SK-N-MC (cell line): ENCODE measurements around the gene PPM1B.
A peak's percentile ranks its signal among the peaks of the same experiment; 100 is the strongest.

Experiments used
- DNase-seq: peaks from one replicate; pipeline ENCODE4 v3.0.0-alpha.2; 2011; ENCODE audit warnings: low read depth, low spot score
- H3K27ac ChIP-seq: fragments of 200-600 bp; sonication (generic); 2 replicates; pipeline ENCODE4 v1.5.1; 2016; ENCODE audit warnings: mixed run types
- H3K36me3 ChIP-seq: fragments of 200-600 bp; sonication (generic); 2 replicates; pipeline ENCODE4 v1.6.1; 2017; ENCODE audit warnings: antibody characterized with exemption, low read length, mixed read lengths; ENCODE audit not compliant: insufficient read depth
- H3K4me3 ChIP-seq: fragments of 200-600 bp; sonication (generic); 2 replicates; pipeline ENCODE4 v1.5.1; 2016
- H3K9ac ChIP-seq: fragments of 200-600 bp; sonication (generic); 2 replicates; pipeline ENCODE4 v1.8.0; 2017; ENCODE audit warnings: mixed run types, mixed read lengths; ENCODE audit not compliant: insufficient read length
- H3K9me3 ChIP-seq: fragments of 200-600 bp; sonication (generic); 2 replicates; pipeline ENCODE4 v1.6.1; 2017; ENCODE audit warnings: low read depth, mild to moderate bottlenecking, antibody characterized with exemption, low read length, moderate library complexity, mixed read lengths
- EZH2 ChIP-seq: fragments of 200-600 bp; sonication (generic); IDR thresholded peaks from one replicate; pipeline ENCODE4 v1.6.1; 2017; ENCODE audit warnings: antibody characterized with exemption
- FOXP2 ChIP-seq: optimal IDR thresholded peaks from 2 replicates; pipeline ENCODE3; 2011; ENCODE audit warnings: mild to moderate bottlenecking, moderate library complexity; ENCODE audit not compliant: insufficient read depth; ENCODE audit errors: extremely low read length, control extremely low read depth
- POLR2AphosphoS5 ChIP-seq: IDR thresholded peaks from 2 replicates; pipeline ENCODE4 v1.6.1; 2012; ENCODE audit warnings: mild to moderate bottlenecking, low read depth, low read length, borderline replicate concordance

The PPM1B gene

GRCh38 chr2:44148999-44149398 lies 19.7 kb upstream of the PPM1B start:
- no peak overlapping the region for H3K27ac ChIP-seq
- H3K9ac ChIP-seq = no peak overlapping the region
- TF ChIP-seq POLR2AphosphoS5 = no peak
- TF ChIP-seq EZH2 = no peak
- TF ChIP-seq FOXP2 = no peak
- no peaks in the 10 kb centered on the region for H3K9me3 ChIP-seq
- no peaks in the 10 kb centered on the region for H3K36me3 ChIP-seq
- no peak for DNase-seq
- no peak overlapping the region for H3K4me3 ChIP-seq

- no peaks in the 10 kb centered on the region for H3K9me3 ChIP-seq
- no peak overlapping the region for H3K4me3 ChIP-seq
- TF ChIP-seq FOXP2 (no peak), POLR2AphosphoS5 (no peak), EZH2 (no peak)
- H3K27ac ChIP-seq = no peak overlapping the region
- no peak overlapping the region for H3K9ac ChIP-seq
- no peaks in the 10 kb centered on the region for H3K36me3 ChIP-seq
- DNase-seq = no peak
Observed at GRCh38 chr2:44150473-44150872, 18.2 kb upstream of the PPM1B start.

- Histone ChIP-seq H3K9me3 (no peaks in the 10 kb centered on the region), H3K27ac (no peak overlapping the region), H3K4me3 (no peak overlapping the region), H3K36me3 (no peaks in the 10 kb centered on the region), H3K9ac (no peak overlapping the region)
- TF ChIP-seq EZH2 (no peak), POLR2AphosphoS5 (no peak), FOXP2 (no peak)
- no peak for DNase-seq
Observed at GRCh38 chr2:44152865-44153669, 15.6 kb upstream of the PPM1B start.

DNA sequence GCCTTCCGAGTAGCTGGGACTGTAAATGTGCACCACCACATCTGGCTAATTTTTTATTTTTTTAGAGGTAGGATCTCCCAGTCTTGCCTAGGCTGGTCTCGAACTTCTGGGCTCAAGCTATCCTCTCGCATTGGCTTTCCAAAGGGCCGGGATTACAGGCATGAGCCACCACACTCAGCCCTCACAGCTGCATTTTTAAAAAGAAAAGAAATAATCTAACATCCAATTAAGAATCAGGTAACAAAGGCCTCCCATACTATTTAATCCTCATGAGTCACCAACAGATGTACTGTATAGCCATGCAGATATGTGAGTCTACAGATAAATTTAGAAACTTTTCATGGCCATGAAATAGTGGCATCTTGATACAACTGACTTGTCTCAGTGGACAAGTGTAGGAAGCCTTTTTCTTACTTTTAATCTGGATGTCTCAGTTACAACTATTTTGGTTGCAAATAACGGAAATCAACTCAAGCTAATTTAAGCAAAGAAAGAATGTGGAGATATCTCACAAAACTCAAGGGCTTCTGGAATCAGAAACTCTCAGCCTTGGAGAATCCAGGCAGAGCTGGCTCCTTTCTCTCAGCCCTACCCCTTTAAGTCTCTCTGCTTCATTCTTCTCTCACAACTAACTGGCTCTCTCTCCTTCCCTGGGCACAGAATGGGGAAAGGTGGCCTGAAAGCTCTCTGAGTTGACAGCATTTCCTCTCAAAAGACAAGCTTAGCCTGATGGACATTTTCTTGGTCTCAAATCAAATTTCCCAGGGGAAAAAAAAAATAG lies 12.8 kb upstream of the PPM1B start:
- TF ChIP-seq FOXP2 = no peak
- TF ChIP-seq POLR2AphosphoS5 = no peak
- no peak for TF ChIP-seq EZH2
- Histone ChIP-seq H3K9ac (no peak overlapping the region), H3K27ac (no peak overlapping the region), H3K4me3 (no peak overlapping the region), H3K36me3 (no peaks in the 10 kb centered on the region), H3K9me3 (no peaks in the 10 kb centered on the region)
- DNase-seq = no peak

DNA sequence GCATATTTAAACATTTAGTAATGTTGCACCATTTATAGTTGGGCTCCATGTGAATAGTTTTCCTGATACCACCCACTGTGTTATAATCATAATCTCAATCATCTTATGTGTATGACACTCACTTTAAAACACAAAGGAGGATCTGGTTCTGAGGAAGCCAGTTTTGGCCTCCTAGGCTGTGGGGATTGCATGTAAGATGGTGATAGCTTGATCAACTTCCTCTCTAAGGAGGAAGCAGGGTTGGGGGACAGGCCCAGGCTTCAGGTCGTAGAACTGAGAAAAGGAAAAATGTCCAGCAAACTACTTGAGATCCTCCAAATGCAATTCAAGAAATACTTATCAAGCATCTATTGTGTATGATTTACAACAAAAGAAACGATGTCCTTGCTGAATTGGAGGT lies 4.9 kb upstream of the PPM1B start:
- DNase-seq = no peak
- Histone ChIP-seq H3K27ac (no peak overlapping the region), H3K9me3 (no peaks in the 10 kb centered on the region), H3K4me3 (no peak overlapping the region), H3K36me3 (no peaks in the 10 kb centered on the region), H3K9ac (no peak overlapping the region)
- no peak for TF ChIP-seq EZH2
- TF ChIP-seq POLR2AphosphoS5 = no peak
- TF ChIP-seq FOXP2 = no peak

DNA sequence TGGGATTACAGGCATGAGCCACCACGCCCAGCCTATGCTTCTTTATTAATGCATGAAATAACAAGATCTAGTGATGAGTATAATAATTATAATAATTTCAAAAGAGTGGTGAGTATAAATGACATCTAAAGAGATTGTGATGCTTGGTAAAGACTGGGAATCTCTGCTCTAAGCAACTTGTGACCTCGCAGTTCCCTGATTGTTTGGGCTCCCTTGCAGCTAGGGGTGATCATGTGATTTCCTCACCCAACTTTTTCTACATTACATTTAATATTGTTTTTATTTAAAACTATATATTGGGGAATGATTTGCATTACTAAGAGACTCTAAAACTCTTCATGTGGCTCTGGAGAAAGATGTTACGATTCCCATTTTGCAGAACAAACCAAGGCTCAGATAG lies 4.1 kb upstream of the PPM1B start:
- DNase-seq = no peak
- Histone ChIP-seq H3K27ac (no peak overlapping the region), H3K9me3 (no peaks in the 10 kb centered on the region), H3K9ac (no peak overlapping the region), H3K36me3 (no peaks in the 10 kb centered on the region), H3K4me3 (no peak overlapping the region)
- no peak for TF ChIP-seq EZH2
- TF ChIP-seq FOXP2 = no peak
- TF ChIP-seq POLR2AphosphoS5 = no peak

- Histone ChIP-seq H3K9me3 (no peaks in the 10 kb centered on the region), H3K4me3 (no peak overlapping the region), H3K36me3 (no peaks in the 10 kb centered on the region), H3K9ac (no peak overlapping the region), H3K27ac (no peak overlapping the region)
- no peak for DNase-seq
- no peak for TF ChIP-seq POLR2AphosphoS5
- TF ChIP-seq FOXP2 = no peak
- no peak for TF ChIP-seq EZH2
Observed at GRCh38 chr2:44166096-44166495, 2.6 kb upstream of the PPM1B start.

DNA sequence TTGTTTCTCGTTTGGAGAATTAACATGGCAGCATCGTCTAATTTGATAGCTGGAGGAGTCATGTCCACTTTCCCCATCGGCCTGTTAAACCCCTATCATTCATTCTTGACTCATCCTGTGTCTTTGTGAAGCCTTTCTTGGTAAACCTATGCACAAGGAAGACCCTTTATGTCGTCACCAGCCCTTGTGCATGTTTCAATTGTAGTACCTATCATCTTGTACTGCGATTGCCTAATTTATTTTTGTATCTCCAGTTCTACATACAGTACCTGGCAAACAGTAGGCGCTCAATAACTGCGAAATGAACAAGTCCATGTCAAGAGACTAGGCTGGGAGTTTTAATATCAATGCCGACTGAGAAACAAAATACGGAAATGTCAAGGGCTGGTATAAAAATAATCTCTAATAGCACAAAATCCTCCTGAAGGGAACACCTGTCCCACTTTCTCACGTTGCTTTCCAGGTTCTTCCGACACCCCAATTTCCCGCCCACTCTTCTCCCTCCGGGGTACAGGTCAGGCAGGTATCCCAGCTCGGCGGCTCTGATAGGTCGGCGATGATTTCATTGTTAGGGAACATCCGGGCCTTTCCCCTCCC lies 1.3 kb upstream of the PPM1B start:
- H3K4me3 ChIP-seq = peak overlapping the region; percentile 96
- peak overlapping the region; percentile 97 for H3K27ac ChIP-seq
- peak overlapping the region; percentile 92 for H3K9ac ChIP-seq
- no peaks in the 10 kb centered on the region for H3K9me3 ChIP-seq
- H3K36me3 ChIP-seq = no peaks in the 10 kb centered on the region
- DNase-seq = no peak
- TF ChIP-seq FOXP2 = no peak
- no peak for TF ChIP-seq EZH2
- TF ChIP-seq POLR2AphosphoS5 = no peak
